CD4-positive, alpha-beta T cell treated with Interleukin-17A for 4 hours (primary cell): Measurements from ENCODE around the gene C1GALT1.

ENCODE experiments used
- DNase-seq: peaks from one replicate; pipeline ENCODE4 v3.0.0-alpha.2; 2020; ENCODE audit warnings: mixed read lengths

C1GALT1 gene

DNA sequence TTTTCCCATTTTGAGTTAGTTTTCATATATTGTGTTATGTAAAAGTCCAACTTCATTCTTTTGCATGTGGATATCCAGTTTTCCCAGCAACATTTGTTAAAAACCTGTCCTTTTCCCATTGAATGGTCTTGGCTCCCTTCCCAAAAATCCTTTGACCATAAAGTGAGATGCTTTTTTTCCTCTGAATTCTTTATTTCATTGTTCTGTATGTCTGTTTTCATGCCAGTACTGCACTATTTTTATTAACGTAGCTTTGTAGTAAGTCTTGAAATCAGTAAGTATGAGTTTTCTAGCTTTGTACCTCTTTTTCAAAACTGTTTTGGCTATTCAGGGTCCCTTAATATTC is 20.0 kb downstream of the C1GALT1 start:
- DNase-seq: no peak

DNA sequence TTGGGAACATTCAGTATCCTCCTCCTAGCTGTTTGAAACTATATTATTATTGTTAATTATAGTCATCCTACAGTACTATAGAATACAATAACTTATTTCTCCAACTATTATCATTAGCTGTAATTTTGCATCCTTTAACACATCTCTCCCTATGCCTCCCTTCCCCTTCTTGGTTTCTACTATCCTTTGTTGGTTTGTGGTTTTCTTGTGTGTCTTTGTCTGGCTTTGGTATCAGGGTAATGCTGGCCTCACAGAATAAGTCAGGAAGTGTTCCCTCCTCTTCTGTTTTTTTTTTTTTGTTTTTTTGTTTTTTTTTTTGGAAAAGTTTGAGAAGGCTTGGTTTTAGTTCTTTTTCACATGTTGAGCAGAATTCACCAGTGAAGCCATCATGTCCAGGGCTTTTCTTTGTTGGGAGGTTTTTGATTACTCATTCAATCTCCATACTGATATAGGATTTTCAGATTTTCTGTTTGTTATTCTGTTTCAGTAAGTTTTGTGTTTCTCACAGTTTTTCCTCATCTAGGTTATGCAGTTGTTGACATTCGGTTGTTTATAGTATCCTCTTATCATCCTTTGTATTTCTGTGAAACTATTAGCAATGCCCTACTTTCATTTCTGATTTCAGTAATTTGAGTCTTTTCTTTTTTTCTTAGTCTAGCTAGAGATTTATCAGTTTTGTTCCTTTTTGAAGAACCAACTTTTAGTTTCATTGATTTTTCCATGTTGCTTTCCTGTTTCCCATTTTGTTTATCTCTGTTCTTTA is 21.6 kb downstream of the C1GALT1 start:
- no peak for DNase-seq

DNA sequence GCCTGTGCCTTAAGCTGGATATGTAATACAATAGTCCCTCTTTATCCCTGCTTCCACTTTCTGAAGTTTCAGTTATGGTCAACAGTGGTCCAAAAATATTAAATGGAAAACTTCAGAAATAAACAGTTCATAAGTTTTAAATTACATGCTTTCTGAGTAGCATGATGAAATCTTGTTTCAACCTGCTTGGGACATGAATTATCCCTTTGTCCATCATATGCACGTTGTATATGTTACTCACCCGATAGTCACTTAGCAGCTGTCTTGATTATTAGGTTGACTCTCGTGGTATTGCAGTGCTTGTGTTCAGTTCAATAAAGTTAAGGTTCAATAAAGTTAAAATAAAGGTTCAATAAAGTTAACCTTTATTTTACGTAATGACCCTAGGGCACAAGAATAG is 25.5 kb downstream of the C1GALT1 start:
- no peak for DNase-seq

DNA sequence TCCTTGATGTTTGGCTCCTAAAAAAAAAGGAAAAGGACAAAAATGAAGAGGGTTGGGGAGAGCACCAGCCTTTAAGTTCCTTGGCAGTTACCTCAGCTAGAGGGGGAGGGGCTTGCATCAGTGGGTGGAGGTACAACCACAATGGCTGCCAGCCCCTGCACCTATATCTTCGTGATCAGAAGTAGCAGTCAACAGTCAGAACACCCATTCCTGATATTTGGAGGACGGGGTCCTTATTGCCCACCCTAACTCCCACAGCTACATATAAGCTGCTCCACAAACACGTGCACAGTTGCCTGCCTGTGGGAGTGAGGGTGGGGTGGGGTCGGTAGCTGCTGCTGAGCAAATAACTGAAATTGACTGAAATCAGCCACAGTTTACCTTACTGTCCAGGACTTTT is 26.2 kb downstream of the C1GALT1 start:
- no peak for DNase-seq

DNA sequence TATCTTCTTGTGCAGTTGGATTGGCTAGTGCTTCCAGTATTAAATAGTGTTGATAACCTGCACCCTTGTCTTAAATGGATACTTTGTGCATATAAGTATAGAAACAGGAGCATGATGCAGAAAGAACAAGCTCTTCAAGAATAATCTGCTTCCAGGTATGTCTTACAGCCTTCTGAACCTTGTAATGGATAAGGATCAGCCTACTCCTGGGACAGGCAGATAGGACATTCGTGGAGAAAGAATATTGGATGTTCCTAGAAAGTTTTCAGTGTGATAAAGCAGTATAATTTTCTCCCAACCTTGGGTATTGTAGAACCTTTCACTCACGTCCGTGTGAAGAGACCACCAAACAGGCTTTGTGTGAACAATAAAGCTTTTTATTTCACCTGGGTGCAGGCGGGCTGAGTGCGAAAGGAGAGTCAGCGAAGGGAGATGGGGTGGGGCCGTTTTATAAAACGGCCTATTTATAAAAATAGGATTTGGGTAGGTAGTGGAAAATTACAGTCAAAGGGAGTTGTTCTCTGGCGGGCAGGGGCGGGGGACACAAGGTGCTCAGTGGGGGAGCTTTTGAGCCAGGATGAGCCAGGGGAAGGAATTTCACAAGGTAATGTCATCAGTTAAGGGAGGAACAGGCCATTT is 27.2 kb downstream of the C1GALT1 start:
- no peak for DNase-seq

DNA sequence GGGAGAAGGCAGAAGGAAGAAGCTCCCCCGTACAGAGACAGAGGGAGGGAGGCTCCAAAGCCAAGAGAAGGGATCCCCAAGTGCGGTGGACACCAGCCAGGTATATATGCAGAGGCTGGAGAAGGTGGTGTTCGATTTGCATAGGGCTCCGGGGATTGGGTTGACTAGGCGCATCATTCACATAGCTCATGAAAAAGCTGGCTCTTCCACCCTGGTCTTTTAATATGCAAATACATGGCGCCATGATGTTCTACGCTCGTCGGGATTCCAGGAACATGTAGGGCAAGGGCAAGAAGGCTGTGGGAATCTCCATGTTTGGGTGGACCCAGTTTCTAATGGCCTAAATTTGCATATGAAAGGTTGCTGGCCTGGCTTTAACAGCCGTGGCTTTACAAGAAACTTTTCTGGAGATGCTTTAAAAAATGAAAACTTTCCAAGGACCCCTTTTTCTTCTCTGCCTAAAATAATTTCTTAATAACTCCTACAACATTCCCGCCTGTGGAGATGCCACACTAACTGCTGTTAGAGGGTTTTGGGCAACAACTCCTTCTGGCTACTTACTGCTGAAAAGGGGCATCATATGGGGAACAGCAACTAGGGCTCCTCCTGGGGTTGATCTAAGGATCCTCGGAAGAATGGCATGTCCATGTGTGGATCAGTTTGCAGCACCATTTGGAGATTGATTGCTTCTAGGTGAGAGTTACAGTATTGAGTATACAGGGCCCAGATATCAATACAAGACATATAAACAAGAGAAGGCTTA is 28.3 kb downstream of the C1GALT1 start:
- DNase-seq: no peak

DNA sequence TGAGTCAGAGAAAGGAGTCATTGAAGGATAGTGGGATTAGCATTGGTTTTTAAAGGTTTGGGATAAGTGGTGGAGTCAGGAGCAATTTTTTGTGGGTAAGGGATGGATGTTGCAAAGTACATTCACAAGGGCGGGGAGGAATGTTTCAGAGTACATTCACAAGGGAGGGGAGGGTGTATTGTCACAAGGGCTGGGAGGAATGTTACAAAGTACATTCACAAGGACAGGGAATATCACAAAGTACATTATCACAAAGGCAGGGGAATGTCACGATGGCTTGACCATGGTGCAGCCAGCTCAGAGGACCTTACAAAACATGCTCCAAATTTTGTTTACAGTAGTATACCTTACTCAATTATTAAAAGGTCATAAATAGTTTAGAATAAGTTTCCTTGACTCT is 30.3 kb downstream of the C1GALT1 start:
- DNase-seq: no peak

DNA sequence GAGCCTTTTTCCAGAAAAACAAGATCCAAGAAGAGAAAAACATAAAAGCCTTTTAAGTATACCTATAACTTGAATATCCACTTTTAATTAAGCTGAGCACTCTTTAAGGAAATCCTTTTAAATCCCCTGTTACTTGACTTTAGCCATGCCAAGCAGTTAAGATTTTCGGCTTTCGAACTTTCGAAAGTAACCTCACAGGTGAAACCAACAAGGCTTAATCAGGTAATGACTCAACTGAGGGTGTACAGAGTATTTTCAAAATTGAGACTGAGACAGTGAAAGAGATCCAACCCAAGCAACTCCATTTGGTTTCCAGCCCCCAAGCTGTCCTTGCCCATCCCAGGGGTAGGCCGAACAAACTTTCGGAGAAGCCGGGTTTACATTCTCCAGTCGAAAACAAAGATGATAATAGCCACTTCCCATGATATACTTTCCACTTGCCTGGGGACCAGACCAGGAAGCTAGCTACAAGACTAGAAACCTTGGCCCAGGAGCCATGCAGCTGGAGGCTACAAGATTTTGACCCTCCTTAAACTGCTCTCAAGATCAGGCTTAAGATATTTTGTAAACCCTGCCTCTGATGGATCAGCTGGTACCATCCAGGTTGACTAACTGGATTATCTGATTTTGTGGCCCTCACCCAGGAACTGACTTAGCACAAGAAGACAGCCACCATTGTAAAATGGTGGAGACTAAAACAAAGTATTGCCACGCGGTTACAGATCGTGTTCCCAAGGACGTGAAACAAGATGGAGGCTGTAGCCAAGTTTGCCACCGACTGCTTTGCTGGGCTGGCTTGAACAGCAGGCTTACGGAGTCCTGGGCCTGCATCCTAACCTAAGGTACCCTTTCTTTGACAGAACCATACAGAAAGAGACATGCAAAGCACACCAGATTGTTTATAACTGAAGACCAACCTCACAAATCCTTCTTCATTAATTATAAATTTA is 32.3 kb downstream of the C1GALT1 start:
- no peak for DNase-seq

DNA sequence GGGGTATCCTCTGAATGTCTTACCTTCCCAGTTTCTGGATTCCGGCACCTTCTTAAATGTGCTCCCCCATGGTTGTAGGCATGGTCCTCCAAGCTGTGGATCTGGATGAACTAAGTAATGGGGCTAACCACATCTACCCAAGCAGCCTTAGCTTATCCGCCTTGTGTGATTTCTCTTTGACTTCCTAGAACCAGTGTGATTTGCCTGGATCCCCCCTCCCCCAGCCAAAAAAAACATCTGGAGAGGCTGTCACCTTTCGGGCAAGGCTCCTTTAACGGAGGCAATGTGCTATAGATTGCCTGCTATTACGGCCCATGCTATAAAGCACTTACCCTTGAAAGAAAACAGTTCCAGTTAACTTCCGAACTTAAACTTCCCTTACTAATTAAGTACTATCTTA is 33.9 kb downstream of the C1GALT1 start:
- no peak for DNase-seq

DNA sequence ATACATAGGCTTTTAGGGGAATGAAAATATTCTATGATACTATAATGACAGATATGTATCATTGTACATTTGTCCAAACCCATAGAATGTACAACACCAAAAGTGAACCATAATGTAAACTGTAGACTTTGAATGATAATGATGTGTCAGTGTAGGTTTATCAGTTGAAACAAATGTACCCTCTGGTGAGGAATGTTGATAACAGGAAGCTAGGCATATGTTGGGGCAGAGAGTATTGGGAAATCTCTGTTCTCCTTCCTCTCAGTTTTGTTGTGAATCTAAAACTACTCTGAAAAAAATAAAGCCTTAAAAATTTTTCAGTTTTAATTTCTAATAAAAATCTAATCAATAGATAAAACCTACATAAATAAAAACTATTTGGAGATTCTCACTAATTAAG is 36.9 kb downstream of the C1GALT1 start:
- DNase-seq: no peak

DNA sequence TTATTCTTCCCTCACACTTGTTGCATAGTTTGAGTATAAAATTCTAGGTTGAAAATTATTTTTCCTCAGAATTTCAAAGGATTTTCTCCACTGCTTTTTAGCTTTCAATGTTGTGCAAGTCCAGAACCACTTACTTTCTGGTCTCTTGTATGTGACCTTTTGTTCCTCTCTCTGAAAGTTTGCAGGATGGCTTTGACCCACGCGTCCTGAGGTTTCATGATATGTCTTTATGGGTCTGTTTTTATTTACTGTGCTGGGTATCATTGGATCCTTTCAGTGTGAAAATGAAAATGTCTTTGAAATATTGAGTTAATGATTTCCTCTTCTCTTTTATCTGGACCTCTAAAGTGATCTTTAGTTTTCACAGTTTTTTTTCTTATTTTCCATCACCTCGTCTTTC is 38.5 kb downstream of the C1GALT1 start:
- no peak for DNase-seq

DNA sequence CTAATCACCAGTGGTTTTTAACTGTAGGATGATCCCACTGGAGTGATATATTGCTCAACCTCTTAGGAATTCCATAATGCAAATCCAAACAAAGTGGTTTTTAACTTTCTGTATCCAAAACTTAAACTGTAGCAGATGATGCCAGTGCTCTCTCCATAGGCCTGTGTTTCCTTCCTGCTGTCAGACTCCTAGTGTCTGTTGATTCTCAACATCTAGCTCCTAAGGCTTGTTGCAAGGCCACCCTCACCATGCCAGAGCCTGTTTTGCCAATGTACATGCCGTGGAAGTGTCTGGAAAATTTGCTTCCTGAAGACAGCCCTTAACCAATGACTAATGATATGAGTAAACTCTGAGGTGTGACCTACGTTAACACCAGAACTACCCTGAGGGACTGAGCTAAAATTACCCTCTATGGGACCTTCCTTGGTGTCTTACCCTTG is 39.3 kb downstream of the C1GALT1 start:
- DNase-seq: no peak

DNA sequence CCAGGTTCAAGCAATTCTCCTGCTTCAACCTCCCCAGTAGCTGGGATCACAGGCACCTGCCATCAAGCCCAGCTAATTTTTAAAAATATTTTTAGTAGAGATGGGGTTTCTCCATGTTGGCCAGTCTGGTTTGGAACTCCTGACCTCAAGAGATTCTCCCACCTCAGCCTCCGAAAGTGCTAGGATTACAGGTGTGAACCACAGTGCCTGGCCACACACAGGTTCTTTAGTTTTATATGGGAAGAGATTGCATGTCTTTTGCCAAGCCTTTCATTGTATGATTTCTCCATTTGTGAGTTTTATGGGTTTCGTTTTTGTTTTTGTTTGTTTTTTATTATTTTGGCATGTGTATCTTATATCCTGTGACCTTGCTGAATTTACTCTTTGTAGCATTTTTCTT is 40.9 kb downstream of the C1GALT1 start:
- DNase-seq: no peak

DNA sequence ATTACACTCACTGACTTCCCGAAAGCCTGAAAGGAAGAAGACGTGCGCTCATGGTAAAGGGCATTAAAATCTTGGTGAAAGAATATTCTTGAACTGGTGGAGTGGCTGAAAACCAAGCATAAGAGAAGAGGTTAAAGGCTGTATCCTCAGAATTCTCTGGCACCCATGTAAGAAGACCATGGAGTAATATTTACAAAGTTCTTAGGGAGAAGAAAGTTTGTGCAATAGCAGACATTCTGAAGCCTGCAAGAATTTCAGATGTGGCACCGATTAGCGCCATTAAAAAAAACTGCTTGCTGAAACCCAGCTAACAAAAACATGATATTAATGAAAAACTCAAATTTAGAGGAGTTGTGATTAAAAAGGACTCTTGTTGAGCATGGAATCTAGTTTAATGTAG is 44.1 kb downstream of the C1GALT1 start:
- DNase-seq: no peak

DNA sequence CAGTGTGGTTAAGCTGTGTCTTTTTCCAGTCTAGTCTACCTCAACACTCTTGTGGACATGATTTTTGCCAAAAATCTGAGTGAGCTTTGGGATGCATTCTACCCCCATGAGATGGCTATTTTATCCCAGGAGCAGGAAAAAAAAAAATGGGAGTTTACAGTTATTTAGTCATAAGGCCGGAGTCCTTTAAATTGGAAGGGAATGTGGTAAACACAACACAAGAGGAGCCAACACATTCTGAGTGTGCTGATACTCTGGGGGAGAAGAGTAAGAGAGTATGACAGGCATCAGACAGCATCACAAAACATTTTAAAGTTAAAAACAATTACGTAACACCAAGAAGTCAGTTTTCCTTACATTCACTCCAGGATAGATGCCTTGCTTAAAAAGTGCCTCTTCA is 46.1 kb downstream of the C1GALT1 start:
- no peak for DNase-seq

DNA sequence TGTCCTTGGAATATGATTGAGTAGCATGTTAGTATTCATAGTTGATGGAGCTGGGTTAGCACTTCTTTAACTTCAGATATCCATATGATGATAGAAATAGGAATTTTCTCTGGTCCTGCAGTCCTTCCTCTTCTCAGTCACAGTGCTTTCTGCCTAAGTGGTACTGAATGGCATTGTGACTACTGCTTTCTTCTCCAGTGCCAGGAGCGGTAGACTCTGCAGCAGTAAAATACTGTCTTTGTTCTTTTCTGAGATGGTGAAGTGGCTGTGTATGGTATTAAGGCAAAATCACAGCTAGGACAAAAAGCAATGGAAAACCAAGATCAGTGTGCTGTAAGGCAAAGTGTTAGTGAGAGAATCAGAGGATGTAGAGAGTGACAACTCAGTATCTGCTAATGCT is 46.6 kb downstream of the C1GALT1 start:
- no peak for DNase-seq

DNA sequence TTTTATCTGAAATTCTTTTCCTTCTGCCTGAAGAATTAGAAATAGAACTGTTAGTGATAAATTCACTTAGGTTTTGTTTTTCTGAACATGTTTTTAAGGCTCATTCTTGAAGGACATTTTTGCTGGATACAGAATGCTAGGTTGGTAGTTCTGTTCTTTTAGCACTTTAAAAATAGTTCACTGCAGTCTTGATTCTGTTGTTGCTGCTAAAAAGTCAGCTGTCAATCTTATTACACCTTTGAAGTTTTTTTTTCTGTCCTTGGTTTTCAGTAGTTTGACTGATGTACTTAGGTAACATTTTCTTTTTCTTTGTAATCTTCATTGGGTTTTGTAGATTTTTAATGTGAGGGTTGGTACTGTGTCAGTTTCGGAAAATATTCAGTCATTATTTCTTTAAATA is 48.7 kb downstream of the C1GALT1 start:
- no peak for DNase-seq

DNA sequence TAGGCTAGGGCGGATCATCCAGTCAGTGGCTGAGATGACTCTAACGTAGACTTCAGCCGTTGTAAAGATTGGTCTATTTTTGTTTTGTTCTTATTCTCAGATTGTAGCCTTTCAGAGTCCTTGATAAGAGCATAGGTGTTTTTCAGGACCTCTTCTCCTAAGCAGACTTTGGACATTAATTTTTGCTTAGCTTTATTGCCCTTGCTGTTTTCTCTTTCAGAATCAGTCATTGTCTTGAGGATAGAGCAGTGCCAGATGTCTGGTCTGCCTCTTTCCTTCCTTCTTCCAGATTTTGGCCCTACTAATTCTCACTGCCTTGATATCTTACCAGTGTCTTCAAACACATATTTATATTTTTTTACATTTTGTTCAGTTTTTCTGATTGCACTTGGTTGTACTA is 49.5 kb downstream of the C1GALT1 start:
- DNase-seq: no peak

DNA sequence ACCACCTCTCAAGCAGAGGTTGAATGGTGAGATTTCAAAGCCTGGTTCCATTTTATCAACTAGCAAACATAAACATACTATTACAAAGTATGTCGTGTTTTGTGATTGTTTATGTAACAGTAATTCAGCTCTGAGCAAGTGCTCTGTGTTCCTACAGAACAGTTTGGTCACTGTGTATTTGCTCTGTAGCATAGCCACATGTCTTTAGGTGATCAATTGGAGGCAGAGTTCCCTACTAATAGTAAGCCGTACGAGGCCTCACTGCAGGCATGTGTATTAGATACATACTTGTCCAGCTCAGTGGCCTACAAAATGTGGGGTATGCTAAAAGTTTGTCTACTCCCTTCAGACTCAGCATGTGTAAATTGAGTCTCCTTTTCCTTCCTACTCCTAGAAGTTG is 53.0 kb downstream of the C1GALT1 start:
- no peak for DNase-seq

DNA sequence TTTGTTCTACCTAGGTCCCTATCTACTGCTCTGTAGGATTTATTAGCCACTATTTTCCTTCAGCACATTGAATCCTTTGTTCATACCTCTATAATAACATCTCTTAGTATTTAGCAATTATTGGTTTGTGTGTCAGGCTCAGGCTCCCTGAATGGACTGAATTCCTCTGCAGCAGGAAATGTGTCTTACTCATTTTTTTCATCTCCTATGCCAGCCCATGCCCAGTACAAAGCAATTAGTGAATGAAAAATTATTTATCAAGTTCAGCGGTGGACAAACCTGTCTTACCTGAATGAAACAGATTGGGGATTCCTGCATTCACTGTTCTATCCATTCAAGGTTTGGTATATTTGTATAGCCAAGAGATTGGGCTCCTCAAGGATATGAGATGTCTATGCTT is 53.7 kb downstream of the C1GALT1 start:
- DNase-seq: no peak

DNA sequence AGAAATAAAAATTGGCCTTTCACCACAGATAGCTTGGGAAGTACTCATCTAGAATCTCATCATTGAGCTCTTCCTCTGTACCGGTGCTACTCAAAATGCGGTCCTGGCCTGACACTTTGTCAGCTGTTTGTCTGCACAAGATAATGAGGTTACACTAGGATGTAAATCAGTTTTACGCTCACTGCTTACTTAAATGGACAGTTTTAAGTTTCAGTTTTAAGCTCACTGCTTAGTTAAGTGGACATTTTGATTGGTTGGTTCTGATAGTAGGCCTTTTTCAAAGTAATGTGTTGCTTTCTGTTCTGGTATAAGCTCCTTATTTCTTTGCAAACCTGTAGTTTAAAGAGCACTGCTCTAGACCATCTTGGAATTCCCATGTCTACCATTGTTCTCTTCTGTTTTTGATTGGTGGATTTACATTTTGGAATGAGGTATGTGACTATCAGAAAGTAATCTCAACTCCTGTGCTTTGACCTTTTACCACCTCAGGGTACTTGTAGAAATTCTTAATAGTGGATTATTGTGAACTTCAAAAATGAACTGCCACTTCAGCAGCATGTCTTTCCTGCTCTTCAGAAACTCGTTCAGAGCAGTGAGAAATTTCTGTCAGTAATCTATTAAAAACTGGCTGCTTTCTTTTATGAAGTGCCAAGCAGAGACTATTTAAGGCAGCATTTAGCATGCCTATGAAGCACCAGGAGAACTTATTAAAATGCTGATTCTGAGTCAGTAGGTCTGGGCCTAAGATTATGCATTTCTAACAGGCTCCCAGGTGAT is 55.0 kb downstream of the C1GALT1 start:
- no peak for DNase-seq

DNA sequence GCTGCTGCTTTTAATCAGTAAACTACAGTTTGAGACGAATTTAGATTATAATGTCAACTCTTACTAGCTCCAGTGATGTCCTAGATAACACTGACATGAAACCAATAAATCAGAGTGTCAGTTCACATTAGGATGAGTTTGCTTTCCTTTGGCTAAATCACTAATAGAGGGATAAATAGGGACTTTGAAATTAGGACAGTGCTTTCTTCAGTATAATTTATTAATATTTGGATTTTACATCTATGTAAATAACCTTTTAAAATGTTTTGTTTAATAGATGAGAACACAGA is 55.6 kb downstream of the C1GALT1 start:
- no peak for DNase-seq
